Adrenal gland (tissue), 12 donors: ENCODE results near the gene DNAH9. TPM values are rescaled to one million over a fixed set of nuclear protein-coding genes. Genes with fewer than 3 reads are reported as not detected.
A peak's percentile ranks its signal among the peaks of the same experiment; 100 is the strongest.
"Not testable (repeated sequence)": the region's sequence is repeated elsewhere in the genome, so short reads cannot be mapped to it uniquely, and the experiment has no call there.

Source experiments
- DNase-seq, 7 donors: peaks; one replicate each; pipeline ENCODE4 v3.0.0-alpha.2; 2019 to 2020
- H3K27ac ChIP-seq, 5 donors: fragments of 200-600 bp; sonication (generic) in 4 of 5; 1 replicate in 3 of 5; 2 replicates in 2 of 5; pipeline versions ENCODE4 v1.5.1 to v1.8.0; 2016 to 2020; ENCODE audit warnings: mild to moderate bottlenecking in 1 of 5
- H3K27me3 ChIP-seq: fragments of 200-600 bp; 2 replicates; pipeline ENCODE4 v1.8.0; 2021
- H3K36me3 ChIP-seq, 2 donors: fragments of 200-600 bp; replicated peaks in 1 of 2; 1 replicate in 1 of 2; 2 replicates in 1 of 2; pipeline versions ENCODE4 v1.5.1 to v1.8.0; 2018 to 2022
- H3K4me1 ChIP-seq, 2 donors: fragments of 200-600 bp; replicated peaks in 1 of 2; 1 replicate in 1 of 2; 2 replicates in 1 of 2; pipeline versions ENCODE4 v1.5.1 to v1.8.0; 2018 to 2021
- H3K4me3 ChIP-seq, 4 donors: fragments of 200-600 bp; sonication (generic) in 3 of 4; one replicate each; pipeline ENCODE4 v1.5.1; 2016 to 2018
- H3K9me3 ChIP-seq, 3 donors: fragments of 200-600 bp; sonication (generic) in 1 of 3; replicated peaks in 1 of 3; 1 replicate in 2 of 3; 2 replicates in 1 of 3; pipeline versions ENCODE4 v1.5.1 to v1.8.0; 2016 to 2021
- CTCF ChIP-seq, 6 experiments: fragments of 450-650 bp in 4 of 6; fragments of 200-600 bp in 2 of 6; sonication (generic) in 1 of 6; IDR thresholded peaks; 1 replicate in 5 of 6; 2 replicates in 1 of 6; pipeline versions ENCODE4 v1.5.1 to v1.8.0; 2016 to 2021; ENCODE audit warnings: antibody characterized with exemption in 6 of 6, mild to moderate bottlenecking in 2 of 6, moderate library complexity in 1 of 6
- POLR2A ChIP-seq, 2 donors: fragments of 450-650 bp; IDR thresholded peaks; one replicate each; pipeline ENCODE4 v1.6.1; 2017; ENCODE audit warnings: antibody characterized with exemption in 2 of 2, mild to moderate bottlenecking in 2 of 2, moderate library complexity in 1 of 2
- WGBS, 4 donors: extraction: QIAGEN DNeasy Blood & Tissue Kit in 2 of 4; methylation state at CpG; one replicate each; pipeline versions ENCODE4 v1.1.5 to v1.1.7; 2013 to 2017; 5-methylcytosine and 5-hydroxymethylcytosine counted together
- intact Hi-C, 2 donors: fragments of 100-400 bp; cut with DNase I; formaldehyde crosslinking; loops; one replicate each; pipeline versions ENCODE4 v1.14.1 to v1.15.0; 2022 to 2023
- polyA plus RNA-seq, 3 donors: library from polyadenylated mRNA; stranded (reverse); fragments of 200-250 nt in 2 of 3; fragments of 350-450 nt in 1 of 3; fragmentation: Illumina TruSeq in 1 of 3; extraction: RNeasy Lipid Tissue Mini Kit (QIAGEN cat#74804) in 1 of 3; gene quantifications; one replicate each; pipeline ENCODE4 v1.2.3, GENCODE V29; 2013 to 2014
- total RNA-seq, 9 donors: library from RNA; depleted of rRNA in 4 of 9; stranded (reverse); fragments of >200 nt in 4 of 9; fragments of 120-200 nt in 1 of 9; fragmentation: NEBNext Ultra II Directional in 1 of 9; extraction: Animal tissue kit (Norgen Biotek cat#: 25700) in 1 of 9; gene quantifications; one replicate each; pipeline versions ENCODE4 v1.1.0 to v1.2.4, GENCODE V29; 2013 to 2023
- donor health status: healthy with polysubstance abuse.
- donor health status: Bipolar disorder and iron deficiency.
- donor health status: DM: yes; HTN: yes; CAD: no.
- donor health status: DM: no; HTN: no; CAD: no.
- donor health status: DM: no; HTN: no; CAD: no.
- donor health status: DM: yes; HTN: yes; CAD: no.

The DNAH9 gene
- total and polyA plus RNA-seq, 12 donors, result 0.28 to 3.5 (median 1.2) TPM

GRCh38 chr17:11932337-11932898, 334.1 kb downstream of the DNAH9 start:
- WGBS, 4 donors, result 82 to 90% (median 86%) methylated on average over 10 of the region's 10 CpGs
- H3K9me3 ChIP-seq, result no peaks in the 10 kb centered on the region
- H3K27me3 ChIP-seq, result no peaks in the 10 kb centered on the region
- H3K27ac ChIP-seq, result no peak overlapping the region
- H3K4me1 ChIP-seq, result no peaks in the 10 kb centered on the region
- H3K36me3 ChIP-seq, result no peaks in the 10 kb centered on the region
- no peak overlapping the region for H3K4me3 ChIP-seq
- no peak for TF ChIP-seq CTCF (IDR thresholded peaks at IDR 0.05)
- no peak for TF ChIP-seq POLR2A (IDR thresholded peaks at IDR 0.05)
- intact Hi-C loops, result no loop called here
- no peak for DNase-seq

- intact Hi-C loops, result no loop called here
- TF ChIP-seq CTCF (IDR thresholded peaks at IDR 0.05) (peak; percentile 48 to 68 (median 58)), POLR2A (IDR thresholded peaks at IDR 0.05) (no peak)
- Histone ChIP-seq H3K27ac (no peak overlapping the region), H3K4me3 (no peak overlapping the region), H3K9me3 (no peaks in the 10 kb centered on the region), H3K36me3 (no peaks in the 10 kb centered on the region), H3K4me1 (no peaks in the 10 kb centered on the region), H3K27me3 (no peaks in the 10 kb centered on the region)
- peak; percentile 18 to 64 (median 29) for DNase-seq
- WGBS, 4 donors, result 45 to 50% (median 46%) methylated on average over 14 of the region's 14 CpGs
Observed at GRCh38 chr17:11935734-11936406, 337.6 kb downstream of the DNAH9 start.

- WGBS, 4 donors, result 69 to 77% (median 75%) methylated on average over 2 of the region's 2 CpGs
- no peak overlapping the region for H3K27ac ChIP-seq
- H3K36me3 ChIP-seq, result no peaks in the 10 kb centered on the region
- no peaks in the 10 kb centered on the region for H3K27me3 ChIP-seq
- no peak overlapping the region for H3K4me3 ChIP-seq
- H3K9me3 ChIP-seq, result no peaks in the 10 kb centered on the region
- intact Hi-C loops, result no loop called here
- H3K4me1 ChIP-seq, result no peaks in the 10 kb centered on the region
- DNase-seq, result no peak
- TF ChIP-seq POLR2A (IDR thresholded peaks at IDR 0.05) (no peak), CTCF (IDR thresholded peaks at IDR 0.05) (no peak)
Observed at GRCh38 chr17:11940904-11941303, 342.6 kb downstream of the DNAH9 start.

GRCh38 chr17:11943086-11943485, 344.8 kb downstream of the DNAH9 start:
- H3K27me3 ChIP-seq, H3K9me3 ChIP-seq, intact Hi-C loops, H3K4me3 ChIP-seq, DNase-seq, H3K36me3 ChIP-seq, H3K27ac ChIP-seq, H3K4me1 ChIP-seq: not testable (repeated sequence)
- 91 to 94% (median 93%) methylated on average over 11 of the region's 11 CpGs for WGBS, 4 donors
